GM19025 (cell line): ENCODE results near the gene SCFD1.
"Not testable (repeated sequence)": the region's sequence is repeated elsewhere in the genome, so short reads cannot be mapped to it uniquely, and the experiment has no call there.

ENCODE experiments used
- ATAC-seq: cut with Tn5 transposase; IDR thresholded peaks from one replicate; pipeline ENCODE4 v1.9.1; 2021; ENCODE audit warnings: mild to moderate bottlenecking, low read depth, moderate library complexity; ENCODE audit not compliant: unreplicated experiment

The SCFD1 gene

GRCh38 chr14:30608533-30609006 lies 13.5 kb upstream of the SCFD1 start:
- ATAC-seq = no peak

DNA sequence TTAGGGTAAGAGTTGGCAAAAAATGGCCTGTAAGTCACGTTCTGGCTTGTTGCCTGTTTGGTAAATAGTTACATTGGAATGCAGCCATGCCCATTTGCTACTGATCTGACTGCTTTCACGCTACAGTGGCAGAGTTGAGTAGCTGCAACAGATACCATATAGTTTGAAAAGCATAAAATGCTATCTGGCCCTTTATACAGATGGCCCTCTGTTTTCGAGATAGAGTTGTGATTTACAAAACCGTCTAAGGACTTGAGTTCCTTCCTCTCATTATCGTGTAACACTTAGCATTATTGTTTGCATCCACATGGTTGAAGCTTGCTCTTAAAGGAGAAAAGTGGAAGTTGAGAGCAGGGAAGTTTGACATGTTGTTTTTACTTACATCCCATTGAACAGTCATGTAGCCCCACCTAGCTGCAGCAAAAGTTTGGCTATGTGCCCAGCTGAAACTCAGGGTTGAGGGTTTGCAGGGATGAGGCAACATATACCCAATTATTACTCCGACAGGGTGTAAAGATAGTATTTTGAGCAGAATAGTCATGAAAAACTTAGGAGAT lies 11.3 kb upstream of the SCFD1 start:
- no peak for ATAC-seq

- ATAC-seq = no peak
These were observed 8.0 kb upstream of the SCFD1 start for GRCh38 chr14:30614155-30614554.

DNA sequence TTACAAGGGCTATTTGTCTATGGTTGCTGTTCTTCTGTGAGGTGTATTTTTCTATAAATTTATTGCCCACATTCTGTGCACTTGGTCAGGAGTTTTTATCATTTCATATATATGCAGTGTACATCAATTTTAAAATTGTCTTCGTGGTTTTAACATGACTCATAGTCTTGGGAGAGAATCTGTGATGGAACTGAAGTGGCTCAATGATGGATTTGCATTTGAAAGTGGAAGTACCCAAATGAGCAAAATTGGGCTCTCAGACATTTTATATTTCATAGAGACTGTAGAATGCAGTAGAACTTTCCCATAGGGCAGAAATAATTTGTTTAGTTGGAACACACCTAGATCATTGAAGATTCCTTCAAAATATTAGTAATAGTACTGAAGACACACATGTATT lies 1.9 kb upstream of the SCFD1 start:
- ATAC-seq = peak; percentile 22

DNA sequence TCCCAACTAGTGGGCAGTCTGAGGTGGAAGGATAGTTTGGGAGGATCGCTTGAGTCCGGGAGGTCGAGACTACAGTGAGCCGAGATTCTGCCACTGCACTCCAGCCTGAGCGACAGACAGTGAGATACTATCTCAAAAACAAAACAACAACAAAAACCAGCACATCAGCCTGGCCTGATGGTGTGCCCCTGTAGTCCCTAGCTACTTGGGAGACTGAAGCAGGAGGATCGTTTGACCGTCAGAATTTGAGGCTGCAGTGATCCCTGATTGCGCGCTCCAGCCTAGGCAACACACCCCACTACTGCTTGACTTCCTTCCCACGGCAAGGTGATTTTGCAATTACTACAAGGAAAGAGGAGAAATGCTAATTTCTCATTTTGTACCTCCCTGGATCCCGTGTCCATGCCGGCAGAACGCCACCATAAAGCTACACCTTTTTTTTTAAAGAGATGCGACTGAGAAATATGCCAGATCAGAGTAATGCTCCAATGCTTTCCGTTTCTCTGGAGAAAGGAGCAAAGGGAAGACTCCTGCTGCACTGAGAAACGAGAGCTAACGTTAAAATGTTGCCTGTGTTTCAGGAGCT lies 672 bp upstream of the SCFD1 start:
- ATAC-seq = peak; percentile 1

- ATAC-seq = no peak
These were observed 1.5 kb downstream of the SCFD1 start for GRCh38 chr14:30623412-30624131.

GRCh38 chr14:30624132-30624423 lies 2.0 kb downstream of the SCFD1 start:
- no peak for ATAC-seq

GRCh38 chr14:30625533-30625932 lies 3.4 kb downstream of the SCFD1 start:
- no peak for ATAC-seq

GRCh38 chr14:30629432-30629831 lies 7.3 kb downstream of the SCFD1 start:
- not testable (repeated sequence) for ATAC-seq

DNA sequence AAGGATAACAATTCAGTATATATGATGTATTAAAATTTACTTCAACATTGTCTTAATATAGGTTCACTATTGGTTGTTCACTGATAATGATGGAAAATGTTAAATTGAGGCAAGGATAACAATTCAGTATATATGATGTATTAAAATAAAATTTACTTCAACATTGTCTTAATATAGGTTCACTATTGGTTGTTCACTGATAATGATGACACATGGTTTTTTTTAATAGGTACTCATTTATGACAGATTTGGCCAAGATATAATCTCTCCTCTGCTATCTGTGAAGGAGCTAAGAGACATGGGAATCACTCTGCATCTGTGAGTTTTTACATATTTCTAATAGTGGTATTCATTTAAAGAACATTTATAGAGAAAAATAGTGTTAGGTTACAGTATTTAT lies 8.1 kb downstream of the SCFD1 start:
- no peak for ATAC-seq

- no peak for ATAC-seq
These were observed 10.6 kb downstream of the SCFD1 start for GRCh38 chr14:30632730-30633129.

- no peak for ATAC-seq
These were observed 16.8 kb downstream of the SCFD1 start for GRCh38 chr14:30638926-30639325.

GRCh38 chr14:30641207-30641606 lies 19.1 kb downstream of the SCFD1 start:
- ATAC-seq = no peak

GRCh38 chr14:30644462-30644861 lies 22.3 kb downstream of the SCFD1 start:
- not testable (repeated sequence) for ATAC-seq

DNA sequence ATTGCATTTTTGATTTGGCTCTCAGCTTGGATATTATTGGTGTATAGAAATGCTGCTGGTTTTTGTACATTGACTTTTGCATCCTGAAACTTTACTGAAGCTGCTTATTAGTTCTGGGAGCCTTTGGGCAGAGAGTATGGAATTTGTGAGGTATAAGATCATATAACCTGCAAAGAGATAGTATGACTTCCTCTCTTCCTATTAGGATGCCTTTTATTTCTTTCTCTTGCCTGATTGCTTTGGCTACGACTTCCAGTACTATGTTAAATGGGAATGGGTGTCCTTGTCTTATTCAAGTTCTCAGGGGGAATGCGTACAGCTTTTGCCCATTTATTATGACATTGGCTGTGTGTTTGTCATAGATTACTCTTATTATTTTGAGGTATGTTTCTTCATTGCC lies 23.5 kb downstream of the SCFD1 start:
- ATAC-seq = no peak

DNA sequence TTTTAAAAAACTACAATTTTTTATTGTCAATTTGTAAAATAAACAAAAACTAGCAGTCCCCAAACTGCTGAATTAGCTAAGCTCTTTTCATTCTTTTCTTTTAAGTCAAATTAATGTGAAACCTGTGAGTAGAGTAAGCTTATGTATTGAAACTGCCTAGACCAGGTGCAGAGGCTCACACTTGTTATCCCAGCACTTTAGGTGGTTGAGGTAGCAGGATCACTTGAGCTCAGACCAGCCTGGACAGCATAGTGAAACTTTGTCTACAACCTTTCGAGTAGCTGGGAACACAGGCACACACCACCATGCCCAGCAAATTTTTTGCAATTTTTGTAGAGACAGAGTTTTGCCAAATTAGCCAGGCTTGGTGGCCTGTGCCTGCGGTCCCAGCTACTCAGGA lies 26.4 kb downstream of the SCFD1 start:
- no peak for ATAC-seq

DNA sequence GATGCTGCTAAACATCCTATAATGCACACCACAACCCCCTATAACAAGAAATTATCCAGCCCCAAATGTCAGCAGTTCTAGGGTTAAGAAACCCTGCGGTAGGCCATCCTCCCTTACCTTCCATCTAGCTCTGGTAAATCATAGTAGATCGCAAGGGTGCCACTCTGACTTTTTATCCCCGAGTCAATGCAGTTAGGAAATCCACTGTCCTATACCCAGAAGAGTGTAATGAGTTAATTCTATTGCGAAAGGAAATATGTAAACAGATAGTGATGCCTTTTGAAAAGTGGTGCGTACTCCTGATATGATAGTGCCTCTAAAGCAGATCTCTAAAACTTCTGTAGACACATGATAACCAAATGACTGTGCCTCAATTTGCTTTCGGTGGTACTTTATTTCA lies 29.8 kb downstream of the SCFD1 start:
- ATAC-seq = no peak

- no peak for ATAC-seq
These were observed 33.0 kb downstream of the SCFD1 start for GRCh38 chr14:30655124-30655523.

DNA sequence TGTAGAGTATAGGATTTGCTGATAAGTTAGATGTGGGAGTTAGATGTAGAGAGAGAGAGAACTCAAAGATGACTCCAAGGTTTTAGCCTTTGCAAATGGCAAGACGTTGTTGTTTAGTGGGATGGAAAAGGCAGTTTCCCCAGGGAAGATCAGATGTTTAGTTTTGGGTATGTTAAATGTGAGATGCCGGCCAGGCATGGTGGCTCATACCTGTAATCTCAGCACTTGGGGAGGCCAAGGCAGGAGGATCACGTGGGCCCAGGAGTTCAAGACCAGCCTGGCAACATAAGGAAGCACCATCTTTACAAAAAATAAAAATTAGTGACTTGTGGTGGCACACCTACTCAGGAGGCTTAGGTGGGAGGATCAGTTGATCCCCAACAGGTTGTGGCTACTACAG lies 33.5 kb downstream of the SCFD1 start:
- ATAC-seq = no peak

DNA sequence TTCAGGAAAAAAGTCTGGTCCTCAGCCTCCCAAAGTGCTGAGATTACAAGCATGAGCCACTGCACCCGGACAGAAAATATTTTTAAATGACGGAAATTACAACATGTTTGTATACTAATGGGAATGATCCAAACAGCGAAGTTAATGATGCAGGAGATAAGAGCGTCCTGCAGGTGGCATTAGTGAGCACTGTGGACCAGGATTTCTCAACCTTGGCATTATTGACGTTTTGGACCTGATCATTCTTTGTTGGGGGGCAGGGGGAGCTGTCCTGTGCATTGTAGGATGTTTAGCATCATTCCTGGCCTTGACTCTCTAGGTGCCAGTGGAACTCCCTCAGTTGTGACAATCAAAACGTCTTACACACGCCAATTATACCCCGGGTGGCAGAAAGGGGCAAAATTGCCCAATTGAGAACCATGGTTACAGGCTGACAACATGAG lies 34.1 kb downstream of the SCFD1 start:
- no peak for ATAC-seq

DNA sequence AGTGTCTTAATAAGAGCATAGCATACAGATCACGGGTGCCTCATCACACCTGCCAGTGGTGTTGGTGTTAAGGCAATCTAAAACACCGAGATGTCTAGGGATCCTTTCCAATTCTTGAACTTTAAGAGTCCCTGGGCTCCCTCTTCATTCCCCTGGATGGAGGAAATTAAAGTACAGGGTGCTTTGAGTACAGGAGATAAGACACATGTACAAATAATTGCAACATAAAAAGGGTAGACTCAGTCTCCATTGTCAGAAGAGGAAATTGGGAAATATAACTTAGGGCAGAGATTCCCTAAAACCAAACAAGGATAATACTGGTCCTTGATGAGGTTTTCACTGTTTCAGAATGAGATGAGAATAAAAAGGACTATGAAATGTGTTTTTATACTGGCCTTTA lies 34.9 kb downstream of the SCFD1 start:
- no peak for ATAC-seq

GRCh38 chr14:30657606-30658163 lies 35.6 kb downstream of the SCFD1 start:
- ATAC-seq = no peak
